ENCODE data around the gene SLC22A17.
"Not testable (repeated sequence)": the region's sequence is repeated elsewhere in the genome, so short reads cannot be mapped to it uniquely, and the experiment has no call there.

Gene SLC22A17

DNA sequence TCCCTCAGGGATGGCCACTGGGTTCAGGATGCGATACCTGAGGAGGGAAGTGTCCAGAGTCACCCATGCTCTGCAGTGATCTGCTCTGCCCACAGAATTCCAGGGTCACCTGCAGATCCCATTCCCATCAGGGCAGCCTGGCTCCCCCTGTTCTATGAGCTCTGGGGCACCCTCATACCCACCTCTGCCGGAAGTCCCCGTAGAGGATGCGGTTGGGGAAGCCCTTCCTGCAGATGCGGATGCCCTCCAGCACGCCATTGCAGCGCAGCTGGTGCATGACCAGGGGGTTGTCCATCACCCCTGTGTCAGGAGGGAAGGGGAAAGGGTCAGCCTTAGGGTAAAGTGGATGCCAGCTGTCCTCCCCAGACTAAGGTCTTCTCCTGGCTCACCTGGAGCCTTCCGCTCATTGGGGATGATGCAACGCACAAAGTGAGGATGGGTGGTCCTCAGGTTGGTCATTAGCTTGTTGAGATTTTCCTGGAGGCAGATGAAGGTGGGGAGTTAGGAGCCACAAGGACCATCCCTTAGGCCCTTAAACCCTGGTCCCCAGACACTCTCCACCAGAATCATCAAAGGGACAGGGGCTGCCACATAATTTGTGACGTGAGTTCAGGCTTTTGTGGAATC, 44.2 kb upstream of the SLC22A17 start:
- H3K36me3 ChIP-seq (ENCODE audit: control insufficient read depth, insufficient read depth, low read length): no peaks in the 10 kb centered on the region
- H3K4me3 ChIP-seq (replicated peaks; ENCODE audit: low read depth, low read length): no peak overlapping the region
- TF ChIP-seq, protein P1, sequence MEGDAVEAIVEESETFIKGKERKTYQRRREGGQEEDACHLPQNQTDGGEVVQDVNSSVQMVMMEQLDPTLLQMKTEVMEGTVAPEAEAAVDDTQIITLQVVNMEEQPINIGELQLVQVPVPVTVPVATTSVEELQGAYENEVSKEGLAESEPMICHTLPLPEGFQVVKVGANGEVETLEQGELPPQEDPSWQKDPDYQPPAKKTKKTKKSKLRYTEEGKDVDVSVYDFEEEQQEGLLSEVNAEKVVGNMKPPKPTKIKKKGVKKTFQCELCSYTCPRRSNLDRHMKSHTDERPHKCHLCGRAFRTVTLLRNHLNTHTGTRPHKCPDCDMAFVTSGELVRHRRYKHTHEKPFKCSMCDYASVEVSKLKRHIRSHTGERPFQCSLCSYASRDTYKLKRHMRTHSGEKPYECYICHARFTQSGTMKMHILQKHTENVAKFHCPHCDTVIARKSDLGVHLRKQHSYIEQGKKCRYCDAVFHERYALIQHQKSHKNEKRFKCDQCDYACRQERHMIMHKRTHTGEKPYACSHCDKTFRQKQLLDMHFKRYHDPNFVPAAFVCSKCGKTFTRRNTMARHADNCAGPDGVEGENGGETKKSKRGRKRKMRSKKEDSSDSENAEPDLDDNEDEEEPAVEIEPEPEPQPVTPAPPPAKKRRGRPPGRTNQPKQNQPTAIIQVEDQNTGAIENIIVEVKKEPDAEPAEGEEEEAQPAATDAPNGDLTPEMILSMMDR (IDR thresholded peaks at IDR 0.05; ENCODE audit: insufficient read depth, low read length, poor library complexity, severe bottlenecking): no peak
- peaks cover under 1% of the 10 kb centered on the region; the same call in 1 of the 2 replicates for H3K27me3 ChIP-seq (replicated peaks; ENCODE audit: control insufficient read depth, insufficient read depth, low read length)
- DNase-seq (ENCODE audit: extremely low read depth, insufficient read length): no peak

DNA sequence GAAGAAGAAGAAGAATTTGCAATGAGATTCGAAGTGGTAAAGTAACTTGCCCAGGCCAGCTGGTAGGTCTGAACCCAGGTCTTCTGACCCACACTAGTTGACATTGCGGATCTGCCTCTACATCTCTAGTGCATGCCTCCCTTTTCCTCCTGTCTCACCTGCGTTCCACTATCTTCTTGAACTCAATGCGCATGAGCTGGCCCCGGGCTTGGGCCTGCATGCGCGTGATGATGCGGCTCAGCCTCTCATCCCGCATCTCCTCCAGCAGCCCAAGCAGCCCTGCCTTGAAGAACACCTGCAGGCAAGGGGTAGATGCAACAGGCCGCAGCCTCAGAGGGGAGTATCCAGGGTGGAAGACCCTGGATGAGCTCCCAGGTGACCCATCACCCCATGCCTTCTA, 43.4 kb upstream of the SLC22A17 start:
- no peak for DNase-seq (ENCODE audit: extremely low read depth, insufficient read length)
- no peaks in the 10 kb centered on the region for H3K36me3 ChIP-seq (ENCODE audit: control insufficient read depth, insufficient read depth, low read length)
- no peaks in the 10 kb centered on the region for H3K27me3 ChIP-seq (replicated peaks; ENCODE audit: control insufficient read depth, insufficient read depth, low read length)
- TF ChIP-seq, protein P1 (IDR thresholded peaks at IDR 0.05; ENCODE audit: insufficient read depth, low read length, poor library complexity, severe bottlenecking): no peak
- no peak overlapping the region for H3K4me3 ChIP-seq (replicated peaks; ENCODE audit: low read depth, low read length)

DNA sequence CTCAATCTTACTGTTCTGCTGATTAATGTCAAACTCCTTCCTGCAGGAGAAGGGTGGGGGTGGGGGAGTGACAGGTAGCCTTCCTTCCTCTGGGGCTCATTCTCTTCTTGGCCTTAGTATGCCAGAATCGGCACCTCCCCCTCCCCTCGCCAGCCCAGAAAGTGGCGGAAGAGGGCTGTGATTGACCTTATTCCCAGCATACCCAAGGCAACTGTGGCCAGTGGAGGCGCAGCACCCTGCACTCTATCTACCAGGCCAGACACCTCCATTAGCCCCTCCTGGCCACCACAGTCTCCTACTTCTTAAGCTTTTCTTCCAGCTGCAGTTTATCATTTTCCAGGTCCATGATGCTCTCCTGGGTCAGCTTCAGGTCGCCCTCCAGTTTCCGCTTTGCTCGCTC, 39.9 kb upstream of the SLC22A17 start:
- DNase-seq (ENCODE audit: extremely low read depth, insufficient read length): no peak
- H3K27me3 ChIP-seq (replicated peaks; ENCODE audit: control insufficient read depth, insufficient read depth, low read length): no peaks in the 10 kb centered on the region

GRCh38 chr14:23389871-23390270, 37.2 kb upstream of the SLC22A17 start:
- not testable (repeated sequence) for H3K27me3 ChIP-seq (replicated peaks; ENCODE audit: control insufficient read depth, insufficient read depth, low read length); H3K36me3 ChIP-seq (ENCODE audit: control insufficient read depth, insufficient read depth, low read length); DNase-seq (ENCODE audit: extremely low read depth, insufficient read length); H3K4me3 ChIP-seq (replicated peaks; ENCODE audit: low read depth, low read length)

More for the DNA sequence above, 39.9 kb upstream of the SLC22A17 start:
- Histone ChIP-seq H3K4me3 (replicated peaks; ENCODE audit: low read depth, low read length) (no peak overlapping the region), H3K36me3 (ENCODE audit: control insufficient read depth, insufficient read depth, low read length) (no peaks in the 10 kb centered on the region)
- TF ChIP-seq, protein P1 (IDR thresholded peaks at IDR 0.05; ENCODE audit: insufficient read depth, low read length, poor library complexity, severe bottlenecking): no peak

DNA sequence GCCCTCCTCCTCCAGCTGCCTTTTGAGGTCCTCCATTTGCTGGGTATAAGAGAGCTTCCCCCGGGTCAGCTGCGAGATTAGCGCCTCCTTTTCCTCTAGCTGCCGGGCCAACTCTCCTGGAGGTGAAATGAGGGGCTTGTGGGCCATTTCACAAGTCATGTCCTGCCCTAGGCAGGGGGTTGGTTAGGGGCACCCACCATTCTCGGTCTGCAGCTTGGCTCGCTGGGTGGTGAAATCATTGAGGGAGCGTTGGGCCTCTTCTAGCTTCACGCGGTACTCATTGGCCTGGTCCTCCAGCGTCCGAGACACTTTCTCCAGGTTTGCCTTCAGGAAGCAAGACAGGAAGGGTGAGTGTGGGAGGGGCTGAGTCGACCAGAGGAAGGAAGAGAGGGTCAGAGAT, 36.7 kb upstream of the SLC22A17 start:
- no peak overlapping the region for H3K4me3 ChIP-seq (replicated peaks; ENCODE audit: low read depth, low read length)
- H3K27me3 ChIP-seq (replicated peaks; ENCODE audit: control insufficient read depth, insufficient read depth, low read length): no peaks in the 10 kb centered on the region; the same call in 1 of the 2 replicates
- TF ChIP-seq, protein P1 (IDR thresholded peaks at IDR 0.05; ENCODE audit: insufficient read depth, low read length, poor library complexity, severe bottlenecking): no peak
- DNase-seq (ENCODE audit: extremely low read depth, insufficient read length): no peak
- no peaks in the 10 kb centered on the region for H3K36me3 ChIP-seq (ENCODE audit: control insufficient read depth, insufficient read depth, low read length)

- no peaks in the 10 kb centered on the region for H3K36me3 ChIP-seq (ENCODE audit: control insufficient read depth, insufficient read depth, low read length)
- TF ChIP-seq, protein P1 (IDR thresholded peaks at IDR 0.05; ENCODE audit: insufficient read depth, low read length, poor library complexity, severe bottlenecking): no peak
- H3K4me3 ChIP-seq (replicated peaks; ENCODE audit: low read depth, low read length): no peak overlapping the region
- no peaks in the 10 kb centered on the region; the same call in 1 of the 2 replicates for H3K27me3 ChIP-seq (replicated peaks; ENCODE audit: control insufficient read depth, insufficient read depth, low read length)
- no peak for DNase-seq (ENCODE audit: extremely low read depth, insufficient read length)
Observed at GRCh38 chr14:23388996-23389395, 36.3 kb upstream of the SLC22A17 start.
